WTC11 (cell line): ENCODE results near the gene NAGLU.

Experiments
- CBFB ChIP-seq: sonication (generic); formaldehyde crosslinking; IDR thresholded peaks from 2 replicates; pipeline ENCODE4 v1.8.1; 2022; ENCODE audit warnings: mild to moderate bottlenecking, low read depth, missing genetic modification reagents
- ETV6 ChIP-seq: sonication (generic); formaldehyde crosslinking; IDR thresholded peaks from 2 replicates; pipeline ENCODE4 v1.8.1; 2022; ENCODE audit warnings: mild to moderate bottlenecking, missing genetic modification reagents
- FOXK1 ChIP-seq: sonication (generic); formaldehyde crosslinking; IDR thresholded peaks from 2 replicates; pipeline ENCODE4 v1.8.0; 2022; ENCODE audit warnings: mild to moderate bottlenecking, moderate library complexity, missing genetic modification reagents
- NR1H2 ChIP-seq: sonication (generic); formaldehyde crosslinking; IDR thresholded peaks from 2 replicates; pipeline ENCODE4 v1.9.0; 2021; ENCODE audit warnings: mild to moderate bottlenecking, moderate library complexity, missing genetic modification reagents
- NR3C1 ChIP-seq: sonication (generic); formaldehyde crosslinking; conservative IDR thresholded peaks from 2 replicates; pipeline ENCODE4 v1.8.1; 2023; ENCODE audit warnings: low read depth, mild to moderate bottlenecking, missing genetic modification reagents
- SP1 ChIP-seq: sonication (generic); formaldehyde crosslinking; conservative IDR thresholded peaks from 2 replicates; pipeline ENCODE4 v1.8.1; 2022; ENCODE audit warnings: missing genetic modification reagents
- TEAD4 ChIP-seq: sonication (generic); formaldehyde crosslinking; IDR thresholded peaks from 2 replicates; pipeline ENCODE4 v1.8.0; 2022; ENCODE audit warnings: mild to moderate bottlenecking, missing genetic modification reagents
- ZNF263 ChIP-seq: sonication (generic); formaldehyde crosslinking; IDR thresholded peaks from 2 replicates; pipeline ENCODE4 v1.8.1; 2022; ENCODE audit warnings: low read depth, mild to moderate bottlenecking, moderate library complexity, missing genetic modification reagents
- ZNF317 ChIP-seq: sonication (generic); formaldehyde crosslinking; IDR thresholded peaks from 2 replicates; pipeline ENCODE4 v1.8.1; 2023; ENCODE audit warnings: low read depth, mild to moderate bottlenecking, moderate library complexity, missing genetic modification reagents, borderline replicate concordance
- TF ChIP-seq, protein P1 (sequence below): fragments of 200-600 bp; IDR thresholded peaks from 2 replicates; pipeline ENCODE4 v1.8.0; 2022; ENCODE audit warnings: antibody characterized with exemption
- TF ChIP-seq, protein P2 (sequence below): sonication (generic); formaldehyde crosslinking; IDR thresholded peaks from 2 replicates; pipeline ENCODE4 v1.8.1; 2023; ENCODE audit warnings: mild to moderate bottlenecking, missing genetic modification reagents, moderate library complexity
- TF ChIP-seq, protein P3 (sequence below): sonication (generic); formaldehyde crosslinking; IDR thresholded peaks from 2 replicates; pipeline ENCODE4 v1.8.1; 2023; ENCODE audit warnings: mild to moderate bottlenecking, missing genetic modification reagents, borderline replicate concordance
- TF ChIP-seq, protein P4 (sequence below): fragments of 250-450 bp; sonication (Bioruptor Pico); conservative IDR thresholded peaks from 2 replicates; pipeline ENCODE4 v1.9.0; 2021; ENCODE audit warnings: mild to moderate bottlenecking

DNA sequence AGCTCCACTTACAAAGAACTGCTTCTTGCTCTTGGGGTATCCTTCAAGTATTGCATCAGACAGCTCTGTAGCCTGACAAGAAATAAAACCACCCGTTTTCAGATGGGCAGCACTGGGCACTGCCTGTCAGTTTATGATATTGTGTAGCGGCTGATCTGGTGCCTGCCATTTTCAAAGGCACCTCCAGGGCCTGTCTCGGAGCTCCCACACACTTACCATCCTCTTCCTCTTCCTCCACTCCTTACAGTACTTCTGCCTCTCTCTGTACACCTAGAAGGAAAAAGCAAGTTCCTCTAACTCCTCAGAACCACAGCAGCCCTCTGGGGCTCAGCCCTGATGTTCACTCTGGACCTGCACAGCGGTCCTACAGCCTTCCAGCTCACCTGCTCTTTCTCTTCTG lies 37.1 kb downstream of the NAGLU start:
- TF ChIP-seq, protein P1, sequence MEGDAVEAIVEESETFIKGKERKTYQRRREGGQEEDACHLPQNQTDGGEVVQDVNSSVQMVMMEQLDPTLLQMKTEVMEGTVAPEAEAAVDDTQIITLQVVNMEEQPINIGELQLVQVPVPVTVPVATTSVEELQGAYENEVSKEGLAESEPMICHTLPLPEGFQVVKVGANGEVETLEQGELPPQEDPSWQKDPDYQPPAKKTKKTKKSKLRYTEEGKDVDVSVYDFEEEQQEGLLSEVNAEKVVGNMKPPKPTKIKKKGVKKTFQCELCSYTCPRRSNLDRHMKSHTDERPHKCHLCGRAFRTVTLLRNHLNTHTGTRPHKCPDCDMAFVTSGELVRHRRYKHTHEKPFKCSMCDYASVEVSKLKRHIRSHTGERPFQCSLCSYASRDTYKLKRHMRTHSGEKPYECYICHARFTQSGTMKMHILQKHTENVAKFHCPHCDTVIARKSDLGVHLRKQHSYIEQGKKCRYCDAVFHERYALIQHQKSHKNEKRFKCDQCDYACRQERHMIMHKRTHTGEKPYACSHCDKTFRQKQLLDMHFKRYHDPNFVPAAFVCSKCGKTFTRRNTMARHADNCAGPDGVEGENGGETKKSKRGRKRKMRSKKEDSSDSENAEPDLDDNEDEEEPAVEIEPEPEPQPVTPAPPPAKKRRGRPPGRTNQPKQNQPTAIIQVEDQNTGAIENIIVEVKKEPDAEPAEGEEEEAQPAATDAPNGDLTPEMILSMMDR, result no peak
- TF ChIP-seq SP1 (no peak), ETV6 (CRISPR knock-in tag) (no peak), FOXK1 (CRISPR knock-in tag) (no peak), TEAD4 (CRISPR knock-in tag) (no peak), ZNF263 (CRISPR knock-in tag) (no peak), CBFB (CRISPR knock-in tag) (no peak), NR1H2 (CRISPR knock-in tag) (no peak), ZNF317 (CRISPR knock-in tag) (no peak), NR3C1 (no peak)
- TF ChIP-seq, protein P2, sequence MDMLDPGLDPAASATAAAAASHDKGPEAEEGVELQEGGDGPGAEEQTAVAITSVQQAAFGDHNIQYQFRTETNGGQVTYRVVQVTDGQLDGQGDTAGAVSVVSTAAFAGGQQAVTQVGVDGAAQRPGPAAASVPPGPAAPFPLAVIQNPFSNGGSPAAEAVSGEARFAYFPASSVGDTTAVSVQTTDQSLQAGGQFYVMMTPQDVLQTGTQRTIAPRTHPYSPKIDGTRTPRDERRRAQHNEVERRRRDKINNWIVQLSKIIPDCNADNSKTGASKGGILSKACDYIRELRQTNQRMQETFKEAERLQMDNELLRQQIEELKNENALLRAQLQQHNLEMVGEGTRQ (CRISPR knock-in tag), result no peak
- TF ChIP-seq, protein P3, sequence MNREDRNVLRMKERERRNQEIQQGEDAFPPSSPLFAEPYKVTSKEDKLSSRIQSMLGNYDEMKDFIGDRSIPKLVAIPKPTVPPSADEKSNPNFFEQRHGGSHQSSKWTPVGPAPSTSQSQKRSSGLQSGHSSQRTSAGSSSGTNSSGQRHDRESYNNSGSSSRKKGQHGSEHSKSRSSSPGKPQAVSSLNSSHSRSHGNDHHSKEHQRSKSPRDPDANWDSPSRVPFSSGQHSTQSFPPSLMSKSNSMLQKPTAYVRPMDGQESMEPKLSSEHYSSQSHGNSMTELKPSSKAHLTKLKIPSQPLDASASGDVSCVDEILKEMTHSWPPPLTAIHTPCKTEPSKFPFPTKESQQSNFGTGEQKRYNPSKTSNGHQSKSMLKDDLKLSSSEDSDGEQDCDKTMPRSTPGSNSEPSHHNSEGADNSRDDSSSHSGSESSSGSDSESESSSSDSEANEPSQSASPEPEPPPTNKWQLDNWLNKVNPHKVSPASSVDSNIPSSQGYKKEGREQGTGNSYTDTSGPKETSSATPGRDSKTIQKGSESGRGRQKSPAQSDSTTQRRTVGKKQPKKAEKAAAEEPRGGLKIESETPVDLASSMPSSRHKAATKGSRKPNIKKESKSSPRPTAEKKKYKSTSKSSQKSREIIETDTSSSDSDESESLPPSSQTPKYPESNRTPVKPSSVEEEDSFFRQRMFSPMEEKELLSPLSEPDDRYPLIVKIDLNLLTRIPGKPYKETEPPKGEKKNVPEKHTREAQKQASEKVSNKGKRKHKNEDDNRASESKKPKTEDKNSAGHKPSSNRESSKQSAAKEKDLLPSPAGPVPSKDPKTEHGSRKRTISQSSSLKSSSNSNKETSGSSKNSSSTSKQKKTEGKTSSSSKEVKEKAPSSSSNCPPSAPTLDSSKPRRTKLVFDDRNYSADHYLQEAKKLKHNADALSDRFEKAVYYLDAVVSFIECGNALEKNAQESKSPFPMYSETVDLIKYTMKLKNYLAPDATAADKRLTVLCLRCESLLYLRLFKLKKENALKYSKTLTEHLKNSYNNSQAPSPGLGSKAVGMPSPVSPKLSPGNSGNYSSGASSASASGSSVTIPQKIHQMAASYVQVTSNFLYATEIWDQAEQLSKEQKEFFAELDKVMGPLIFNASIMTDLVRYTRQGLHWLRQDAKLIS (CRISPR knock-in tag), result no peak
- TF ChIP-seq, protein P4, sequence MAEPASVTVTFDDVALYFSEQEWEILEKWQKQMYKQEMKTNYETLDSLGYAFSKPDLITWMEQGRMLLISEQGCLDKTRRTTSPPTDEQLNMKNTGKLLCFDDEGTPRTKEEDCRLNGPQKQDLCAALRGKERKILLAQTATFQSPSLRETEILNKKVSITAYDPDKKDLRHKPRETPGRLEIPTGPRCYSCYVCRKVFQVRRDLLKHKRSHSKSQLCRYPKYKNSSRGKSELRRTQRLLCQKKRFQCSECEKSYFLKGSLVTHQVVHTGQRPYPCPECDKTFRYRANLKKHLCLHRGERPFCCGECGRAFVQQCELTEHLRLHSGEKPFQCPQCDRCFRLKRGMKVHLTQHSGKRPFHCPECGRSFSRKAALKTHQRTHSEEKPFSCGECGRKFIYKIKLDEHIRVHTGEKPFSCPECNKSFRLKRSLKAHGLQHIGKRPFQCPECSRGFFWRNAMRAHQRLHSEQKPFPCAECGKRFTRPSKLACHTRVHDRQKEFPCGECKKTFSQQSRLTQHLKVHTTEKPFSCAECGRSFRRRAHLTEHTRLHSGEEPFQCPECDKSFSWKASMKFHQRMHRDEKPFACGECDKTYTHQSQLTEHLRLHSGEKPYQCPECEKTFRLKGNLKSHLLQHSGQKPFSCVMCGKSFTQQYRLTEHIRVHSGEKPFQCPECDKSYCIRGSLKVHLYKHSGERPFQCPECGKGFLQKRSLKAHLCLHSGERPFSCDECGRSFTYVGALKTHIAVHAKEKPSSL (CRISPR knock-in tag), result no peak
